Stimulated activated CD4-positive, alpha-beta T cell treated with anti-CD3 and anti-CD28 coated beads, Interleukin-4, amount 100 ng/mL, for 48 hours (primary cell): Measurements from ENCODE around the gene EFCAB8.

Experiments used
- DNase-seq, 2 donors: peaks; one replicate each; pipeline ENCODE4 v3.0.0-alpha.2; 2020; ENCODE audit warnings: low read depth in 2 of 2

EFCAB8 gene

GRCh38 chr20:33007376-33008335, 148.9 kb downstream of the EFCAB8 start, which contains the start of gene BPIFB2:
Gene BPIFB2, plus strand, starts transcription at chr20:33007704. Its CDS starts 871 bp downstream, at chr20:33008575.
- no peak for DNase-seq

GRCh38 chr20:33008336-33009213, 149.9 kb downstream of the EFCAB8 start:
- no peak for DNase-seq

GRCh38 chr20:33009214-33010132, 150.8 kb downstream of the EFCAB8 start:
- no peak for DNase-seq

GRCh38 chr20:33010133-33010504, 151.4 kb downstream of the EFCAB8 start:
- no peak for DNase-seq

GRCh38 chr20:33010674-33011449, 152.1 kb downstream of the EFCAB8 start:
- DNase-seq = no peak
